GM23248 (cell line): ENCODE data around the gene SLC10A7.

ENCODE experiments used
- EZH2 ChIP-seq: fragments of 200-600 bp; sonication (generic); IDR thresholded peaks from 2 replicates; pipeline ENCODE4 v1.6.1; 2018; ENCODE audit warnings: antibody characterized with exemption, mild to moderate bottlenecking; ENCODE audit not compliant: insufficient read depth, poor library complexity, severe bottlenecking
- EZH2phosphoT487 ChIP-seq: fragments of 200-600 bp; sonication (generic); IDR thresholded peaks from 2 replicates; pipeline ENCODE4 v1.6.1; 2018; ENCODE audit warnings: antibody characterized with exemption, moderate library complexity, mild to moderate bottlenecking, low read depth; ENCODE audit not compliant: insufficient read depth

DNA sequence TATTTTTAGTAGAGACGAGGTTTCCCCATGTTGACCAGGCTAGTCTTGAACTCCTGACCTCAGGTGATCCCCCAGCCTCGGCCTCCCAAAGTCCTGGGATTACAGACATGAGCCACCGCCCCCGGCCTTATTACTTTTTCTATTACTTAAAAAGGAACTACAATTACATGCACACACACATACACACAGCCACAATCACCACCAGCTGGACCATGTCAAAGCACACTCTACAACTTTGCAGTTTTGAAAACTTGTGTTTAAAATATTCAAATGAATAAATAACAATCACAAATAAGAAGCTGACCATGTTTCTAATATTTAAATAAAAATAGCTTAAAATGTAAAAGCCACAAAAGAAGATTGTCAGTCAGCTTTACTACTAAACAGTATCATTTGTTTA lies 23.4 kb downstream of the SLC10A7 start:
- TF ChIP-seq EZH2 (no peak), EZH2phosphoT487 (no peak)
